A549 (cell line): ENCODE results near the gene KMT2C.

Experiments used
- POLR2A ChIP-seq: IDR thresholded peaks from 2 replicates; pipeline ENCODE4 v1.6.1; 2012; ENCODE audit warnings: mild to moderate bottlenecking, low read length
- SREBF2 ChIP-seq: fragments of 450-650 bp; IDR thresholded peaks from 2 replicates; pipeline ENCODE4 v1.6.1; 2014; ENCODE audit warnings: mild to moderate bottlenecking, moderate library complexity
- TF ChIP-seq, protein P1 (sequence below): fragments of >200 bp; sonication (Bioruptor Twin); formaldehyde crosslinking; IDR thresholded peaks from 3 replicates; pipeline ENCODE4 v1.5.1; 2016
- TF ChIP-seq, protein P2 (sequence below): fragments of 450-650 bp; IDR thresholded peaks from 2 replicates; pipeline ENCODE4 v1.6.1; 2014; ENCODE audit warnings: antibody characterized with exemption
- TF ChIP-seq, protein P3 (sequence below): IDR thresholded peaks from 2 replicates; pipeline ENCODE4 v1.6.1; 2012; ENCODE audit warnings: low read depth, borderline replicate concordance

DNA sequence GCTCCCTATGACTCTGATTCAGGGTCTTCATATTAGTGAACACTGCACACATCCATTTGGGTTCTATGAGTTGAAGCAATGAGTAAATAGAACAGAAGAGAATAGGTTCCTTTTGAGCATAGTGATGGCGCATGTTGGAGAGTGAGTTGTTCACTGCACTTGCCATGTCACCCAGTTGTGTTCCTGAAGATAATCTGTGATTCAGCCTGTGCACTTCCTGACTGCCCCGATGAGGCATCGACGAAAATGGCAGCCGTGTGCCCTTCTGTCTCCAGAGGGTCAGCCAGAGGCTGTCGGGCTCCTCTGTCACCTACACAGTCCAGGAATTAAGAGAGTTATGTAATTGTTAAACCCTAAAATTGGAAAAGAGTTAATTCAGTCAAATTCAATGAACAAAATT, 315.6 kb downstream of the KMT2C start:
- TF ChIP-seq, protein P1, sequence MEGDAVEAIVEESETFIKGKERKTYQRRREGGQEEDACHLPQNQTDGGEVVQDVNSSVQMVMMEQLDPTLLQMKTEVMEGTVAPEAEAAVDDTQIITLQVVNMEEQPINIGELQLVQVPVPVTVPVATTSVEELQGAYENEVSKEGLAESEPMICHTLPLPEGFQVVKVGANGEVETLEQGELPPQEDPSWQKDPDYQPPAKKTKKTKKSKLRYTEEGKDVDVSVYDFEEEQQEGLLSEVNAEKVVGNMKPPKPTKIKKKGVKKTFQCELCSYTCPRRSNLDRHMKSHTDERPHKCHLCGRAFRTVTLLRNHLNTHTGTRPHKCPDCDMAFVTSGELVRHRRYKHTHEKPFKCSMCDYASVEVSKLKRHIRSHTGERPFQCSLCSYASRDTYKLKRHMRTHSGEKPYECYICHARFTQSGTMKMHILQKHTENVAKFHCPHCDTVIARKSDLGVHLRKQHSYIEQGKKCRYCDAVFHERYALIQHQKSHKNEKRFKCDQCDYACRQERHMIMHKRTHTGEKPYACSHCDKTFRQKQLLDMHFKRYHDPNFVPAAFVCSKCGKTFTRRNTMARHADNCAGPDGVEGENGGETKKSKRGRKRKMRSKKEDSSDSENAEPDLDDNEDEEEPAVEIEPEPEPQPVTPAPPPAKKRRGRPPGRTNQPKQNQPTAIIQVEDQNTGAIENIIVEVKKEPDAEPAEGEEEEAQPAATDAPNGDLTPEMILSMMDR: no peak
- TF ChIP-seq, protein P2, sequence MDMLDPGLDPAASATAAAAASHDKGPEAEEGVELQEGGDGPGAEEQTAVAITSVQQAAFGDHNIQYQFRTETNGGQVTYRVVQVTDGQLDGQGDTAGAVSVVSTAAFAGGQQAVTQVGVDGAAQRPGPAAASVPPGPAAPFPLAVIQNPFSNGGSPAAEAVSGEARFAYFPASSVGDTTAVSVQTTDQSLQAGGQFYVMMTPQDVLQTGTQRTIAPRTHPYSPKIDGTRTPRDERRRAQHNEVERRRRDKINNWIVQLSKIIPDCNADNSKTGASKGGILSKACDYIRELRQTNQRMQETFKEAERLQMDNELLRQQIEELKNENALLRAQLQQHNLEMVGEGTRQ: no peak
- TF ChIP-seq POLR2A (no peak), SREBF2 (no peak)
- TF ChIP-seq, protein P3, sequence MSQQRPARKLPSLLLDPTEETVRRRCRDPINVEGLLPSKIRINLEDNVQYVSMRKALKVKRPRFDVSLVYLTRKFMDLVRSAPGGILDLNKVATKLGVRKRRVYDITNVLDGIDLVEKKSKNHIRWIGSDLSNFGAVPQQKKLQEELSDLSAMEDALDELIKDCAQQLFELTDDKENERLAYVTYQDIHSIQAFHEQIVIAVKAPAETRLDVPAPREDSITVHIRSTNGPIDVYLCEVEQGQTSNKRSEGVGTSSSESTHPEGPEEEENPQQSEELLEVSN: no peak
